KG1 (cell line): Measurements from ENCODE around the gene FBXL7.

ENCODE experiments used
- DNase-seq: peaks from one replicate; lab custom pipeline; 2025; lab: John Stamatoyannopoulos, UW

FBXL7 gene

GRCh38 chr5:15674716-15675115 is 174.7 kb downstream of the FBXL7 start:
- DNase-seq: no peak

- no peak for DNase-seq
Measured at GRCh38 chr5:15676591-15676990, 176.6 kb downstream of the FBXL7 start.

- DNase-seq: no peak
Measured at GRCh38 chr5:15679161-15679560, 179.2 kb downstream of the FBXL7 start.

- no peak for DNase-seq
Measured at GRCh38 chr5:15680455-15680854, 180.5 kb downstream of the FBXL7 start.

GRCh38 chr5:15682122-15682521 is 182.1 kb downstream of the FBXL7 start:
- no peak for DNase-seq

- DNase-seq: no peak
Measured at GRCh38 chr5:15682566-15682965, 182.6 kb downstream of the FBXL7 start.

- DNase-seq: no peak
Measured at GRCh38 chr5:15683332-15683731, 183.4 kb downstream of the FBXL7 start.

GRCh38 chr5:15687401-15687800 is 187.4 kb downstream of the FBXL7 start:
- DNase-seq: no peak

GRCh38 chr5:15689836-15690235 is 189.9 kb downstream of the FBXL7 start:
- no peak for DNase-seq

GRCh38 chr5:15690611-15691010 is 190.6 kb downstream of the FBXL7 start:
- no peak for DNase-seq

GRCh38 chr5:15691521-15691920 is 191.5 kb downstream of the FBXL7 start:
- DNase-seq: no peak

GRCh38 chr5:15692706-15693381 is 192.9 kb downstream of the FBXL7 start:
- no peak for DNase-seq

GRCh38 chr5:15693382-15693728 is 193.4 kb downstream of the FBXL7 start:
- no peak for DNase-seq

GRCh38 chr5:15693933-15694332 is 194.0 kb downstream of the FBXL7 start:
- DNase-seq: no peak

- no peak for DNase-seq
Measured at GRCh38 chr5:15694696-15695214, 194.8 kb downstream of the FBXL7 start.

GRCh38 chr5:15695215-15695731 is 195.3 kb downstream of the FBXL7 start:
- DNase-seq: no peak

GRCh38 chr5:15700373-15700772 is 200.4 kb downstream of the FBXL7 start:
- DNase-seq: no peak

- DNase-seq: no peak
Measured at GRCh38 chr5:15702102-15702501, 202.1 kb downstream of the FBXL7 start.

GRCh38 chr5:15703901-15704300 is 203.9 kb downstream of the FBXL7 start:
- no peak for DNase-seq

GRCh38 chr5:15704397-15704947 is 204.5 kb downstream of the FBXL7 start:
- DNase-seq: no peak

- no peak for DNase-seq
Measured at GRCh38 chr5:15707631-15708030, 207.7 kb downstream of the FBXL7 start.

GRCh38 chr5:15711892-15712291 is 211.9 kb downstream of the FBXL7 start:
- no peak for DNase-seq

- no peak for DNase-seq
Measured at GRCh38 chr5:15715535-15715934, 215.6 kb downstream of the FBXL7 start.

- DNase-seq: no peak
Measured at GRCh38 chr5:15715967-15716366, 216.0 kb downstream of the FBXL7 start.
